MCF 10A (cell line): ENCODE measurements around the gene HLA-A. TPM values are rescaled to one million over a fixed set of nuclear protein-coding genes. Genes with fewer than 3 reads are reported as not detected.

Experiments used
- BruUV-seq: library from RNA; stranded (reverse); fragments of 400-500 nt; replicated peaks from 2 replicates; lab custom pipeline; 2021; lab: Mats Ljungman, UMichigan
- CTCF ChIA-PET: fragments of 300-600 bp; sonication (Branson Sonifier 250); formaldehyde crosslinking; extraction: SDS; loops from one replicate; lab custom pipeline; 2021; ENCODE audit warnings: antibody characterized with exemption, inconsistent platforms; lab: Yijun Ruan, JAX
- POLR2A ChIA-PET: fragments of 300-600, 350-650 bp; sonication (Branson Sonifier 250); formaldehyde crosslinking; extraction: SDS; loops from one replicate; lab custom pipeline; 2020; ENCODE audit warnings: antibody characterized with exemption, inconsistent platforms; lab: Yijun Ruan, JAX
- DNase-seq: peaks from one replicate; pipeline ENCODE4 v3.0.0-alpha.2; 2018; ENCODE audit not compliant: unreplicated experiment
- H3K27ac Mint-ChIP-seq: one replicate; pipeline ENCODE4 v1.8.0; 2022; ENCODE audit warnings: mild to moderate bottlenecking, low read depth, mixed read lengths; ENCODE audit not compliant: unreplicated experiment
- H3K27me3 Mint-ChIP-seq: one replicate; pipeline ENCODE4 v1.8.0; 2022; ENCODE audit warnings: mixed read lengths; ENCODE audit not compliant: insufficient read depth, unreplicated experiment
- H3K36me3 Mint-ChIP-seq: one replicate; pipeline ENCODE4 v1.8.0; 2022; ENCODE audit warnings: mild to moderate bottlenecking, moderate library complexity, mixed read lengths; ENCODE audit not compliant: insufficient read depth, unreplicated experiment
- H3K4me1 Mint-ChIP-seq: one replicate; pipeline ENCODE4 v1.8.0; 2022; ENCODE audit warnings: mixed read lengths; ENCODE audit not compliant: insufficient read depth, unreplicated experiment
- H3K4me3 Mint-ChIP-seq: one replicate; pipeline ENCODE4 v1.8.0; 2022; ENCODE audit warnings: mild to moderate bottlenecking, moderate library complexity, mixed read lengths; ENCODE audit not compliant: unreplicated experiment
- H3K9me3 Mint-ChIP-seq: one replicate; pipeline ENCODE4 v1.8.0; 2022; ENCODE audit warnings: mixed read lengths; ENCODE audit not compliant: unreplicated experiment
- CTCF ChIP-seq: fragments of 200-600 bp; IDR thresholded peaks from one replicate; pipeline ENCODE4 v1.8.0; 2022; ENCODE audit warnings: antibody characterized with exemption, mild to moderate bottlenecking; ENCODE audit not compliant: unreplicated experiment
- intact Hi-C: fragments of 100-400 bp; cut with micrococcal nuclease; formaldehyde crosslinking; loops from 2 replicates; pipeline ENCODE4 v1.14.1; 2022
- total RNA-seq: library from RNA; stranded (reverse); gene quantifications from 2 replicates; pipeline ENCODE4 v1.2.3, GENCODE V29; 2022

The HLA-A gene
- total RNA-seq, 1 experiment from 2014 or later: 139 TPM

DNA sequence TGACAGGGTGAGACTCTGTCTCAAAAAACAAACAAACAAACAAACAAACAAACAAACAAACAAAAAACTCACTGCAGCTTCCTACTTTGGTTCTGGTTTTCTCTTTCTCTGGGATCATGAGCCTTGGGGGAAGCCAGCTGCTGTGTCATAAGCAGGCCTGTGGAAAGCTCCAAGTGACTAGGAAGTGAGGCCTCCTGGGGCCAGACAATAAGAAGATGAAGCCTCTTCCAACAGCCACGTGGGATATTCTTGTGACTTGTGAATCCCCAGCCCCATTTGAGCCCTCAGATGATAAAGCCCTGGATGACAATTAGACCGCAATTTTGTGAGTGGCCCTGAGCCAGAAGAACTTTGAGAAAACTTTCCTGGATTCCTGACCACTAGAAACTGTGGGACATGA is 11.4 kb downstream of the HLA-A start:
- no peak overlapping the region for H3K27ac Mint-ChIP-seq
- TF ChIP-seq CTCF: no peak
- DNase-seq: no peak
- H3K4me3 Mint-ChIP-seq: no peak overlapping the region
- no TSS peak for BruUV-seq
- no peaks in the 10 kb centered on the region for H3K9me3 Mint-ChIP-seq
- H3K4me1 Mint-ChIP-seq: peaks cover 5% of the 10 kb centered on the region
- POLR2A ChIA-PET: interaction anchor here (2.9 kb wide), 1 partner anchor 11 kb away, joined by 19 read pairs; no protein-coding TSS in a partner anchor
- intact Hi-C loops: loop anchor here (1.0 kb wide), 1 partner anchor 12 kb away; no protein-coding TSS in a partner anchor
- H3K27me3 Mint-ChIP-seq: no peaks in the 10 kb centered on the region
- CTCF ChIA-PET: no interaction called here
- no peaks in the 10 kb centered on the region for H3K36me3 Mint-ChIP-seq

- no peaks in the 10 kb centered on the region for H3K27me3 Mint-ChIP-seq
- H3K27ac Mint-ChIP-seq: no peak overlapping the region
- H3K9me3 Mint-ChIP-seq: no peaks in the 10 kb centered on the region
- POLR2A ChIA-PET: interaction anchor here (0.9 to 2.9 kb wide), 2 partner anchors 10 to 13 kb away, joined by 3 to 19 read pairs; no protein-coding TSS in a partner anchor
- no peak overlapping the region for H3K4me3 Mint-ChIP-seq
- no peak for TF ChIP-seq CTCF
- no peaks in the 10 kb centered on the region for H3K36me3 Mint-ChIP-seq
- CTCF ChIA-PET: no interaction called here
- intact Hi-C loops: no loop called here
- no TSS peak for BruUV-seq
- DNase-seq: no peak
- peaks cover 5% of the 10 kb centered on the region for H3K4me1 Mint-ChIP-seq
Measured at GRCh38 chr6:29954272-29954671, 11.9 kb downstream of the HLA-A start.

GRCh38 chr6:29955783-29956182 is 13.5 kb downstream of the HLA-A start:
- no peaks in the 10 kb centered on the region for H3K36me3 Mint-ChIP-seq
- no TSS peak for BruUV-seq
- TF ChIP-seq CTCF: no peak
- H3K4me1 Mint-ChIP-seq: peaks cover 5% of the 10 kb centered on the region
- no peak for DNase-seq
- CTCF ChIA-PET: interaction anchor here (0.6 to 0.7 kb wide), 2 partner anchors 53 to 92 kb away, joined by 4 to 5 read pairs; no protein-coding TSS in a partner anchor
- H3K27ac Mint-ChIP-seq: no peak overlapping the region
- no peaks in the 10 kb centered on the region for H3K9me3 Mint-ChIP-seq
- POLR2A ChIA-PET: no interaction called here
- intact Hi-C loops: no loop called here
- no peaks in the 10 kb centered on the region for H3K27me3 Mint-ChIP-seq
- H3K4me3 Mint-ChIP-seq: no peak overlapping the region

GRCh38 chr6:29956518-29956917 is 14.2 kb downstream of the HLA-A start:
- no peak overlapping the region for H3K4me3 Mint-ChIP-seq
- no peaks in the 10 kb centered on the region for H3K27me3 Mint-ChIP-seq
- BruUV-seq: no TSS peak
- no peaks in the 10 kb centered on the region for H3K9me3 Mint-ChIP-seq
- H3K36me3 Mint-ChIP-seq: no peaks in the 10 kb centered on the region
- intact Hi-C loops: no loop called here
- no peak for DNase-seq
- ChIA-PET CTCF (no interaction called here), POLR2A (no interaction called here)
- no peak for TF ChIP-seq CTCF
- H3K27ac Mint-ChIP-seq: no peak overlapping the region
- H3K4me1 Mint-ChIP-seq: peaks cover 5% of the 10 kb centered on the region
